DMS 273 treated with DMSO at 0.1 percent for 48 hours (cell line): ENCODE data around the gene AKAP7.

Source experiments
- DNase-seq: peaks from one replicate; lab custom pipeline; 2025; lab: John Stamatoyannopoulos, UW

AKAP7 gene

GRCh38 chr6:131199568-131200272, 64.5 kb downstream of the AKAP7 start:
- DNase-seq, result peak; percentile 3

DNA sequence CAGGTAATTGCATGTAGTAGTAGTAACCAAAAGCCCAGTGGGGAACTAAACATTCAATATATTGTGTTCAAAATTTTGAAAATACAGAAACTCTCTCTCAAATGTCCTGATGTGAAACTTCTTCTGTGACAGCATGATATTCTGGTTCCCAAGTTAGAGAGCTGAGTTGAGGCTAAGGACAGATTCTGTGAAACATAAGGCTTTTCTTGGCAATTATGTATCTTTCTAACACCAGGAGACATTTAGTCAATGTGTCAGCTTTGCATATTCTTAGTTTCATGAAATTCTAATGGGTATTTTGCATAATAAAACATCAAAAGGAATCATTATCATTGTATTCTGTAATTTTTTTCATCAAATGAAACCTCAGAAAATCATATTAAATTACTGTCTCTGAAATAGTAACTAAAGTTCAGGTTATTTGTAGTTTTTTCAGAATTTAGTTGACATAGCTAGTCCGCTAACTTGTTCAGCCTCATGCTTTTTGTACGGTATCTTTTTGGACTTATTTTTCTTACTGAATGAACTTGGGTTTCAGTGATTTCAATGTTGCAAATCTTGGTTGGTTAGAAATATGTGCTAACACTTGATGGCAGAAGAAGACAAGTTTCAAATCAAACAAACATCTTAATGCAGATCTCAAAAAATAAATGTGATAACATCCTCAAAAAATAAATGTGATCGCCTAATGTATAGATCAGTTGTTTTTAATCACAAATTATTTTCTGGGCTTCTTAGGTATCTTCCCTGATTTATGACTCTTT, 70.4 kb downstream of the AKAP7 start:
- no peak for DNase-seq

- DNase-seq, result no peak
Observed at GRCh38 chr6:131206463-131207251, 71.4 kb downstream of the AKAP7 start.

DNA sequence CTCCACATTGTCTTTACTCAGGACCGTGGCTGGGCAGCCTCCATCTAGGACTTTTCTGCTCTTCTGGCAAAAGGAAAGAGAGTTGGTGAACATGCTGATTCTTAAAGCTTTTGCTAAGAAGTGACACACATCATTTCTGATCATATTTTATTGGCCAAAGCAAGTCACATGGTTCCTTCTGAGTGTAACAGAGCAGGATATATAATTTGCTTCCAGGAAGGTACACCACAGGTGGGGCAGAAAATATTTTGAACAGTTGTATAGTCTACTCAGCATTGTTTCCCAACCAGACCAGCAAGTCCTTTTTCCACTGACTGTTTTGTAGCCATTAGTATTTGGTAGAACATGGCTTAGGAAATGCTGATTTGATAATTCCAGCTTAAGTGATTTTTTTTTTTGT, 73.5 kb downstream of the AKAP7 start:
- DNase-seq, result no peak

DNA sequence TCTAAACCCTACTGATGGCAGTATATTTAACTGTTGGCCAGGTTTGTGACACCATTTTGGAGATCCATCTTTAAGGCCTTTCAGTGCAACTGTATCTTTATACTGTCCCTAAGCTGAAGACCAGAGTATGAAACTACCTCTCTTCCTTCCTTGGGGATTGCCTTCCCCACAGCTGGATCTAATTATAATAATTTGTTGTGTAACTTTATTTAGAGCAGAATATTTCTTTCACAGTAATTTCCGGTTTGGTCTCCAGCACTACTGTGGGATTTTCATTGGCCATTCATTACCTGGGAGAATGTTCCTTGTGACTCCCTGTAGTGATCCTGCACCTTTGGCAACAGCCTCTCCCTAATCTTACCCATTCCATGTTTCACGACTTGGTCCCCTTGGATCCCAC, 75.2 kb downstream of the AKAP7 start:
- DNase-seq, result no peak

DNA sequence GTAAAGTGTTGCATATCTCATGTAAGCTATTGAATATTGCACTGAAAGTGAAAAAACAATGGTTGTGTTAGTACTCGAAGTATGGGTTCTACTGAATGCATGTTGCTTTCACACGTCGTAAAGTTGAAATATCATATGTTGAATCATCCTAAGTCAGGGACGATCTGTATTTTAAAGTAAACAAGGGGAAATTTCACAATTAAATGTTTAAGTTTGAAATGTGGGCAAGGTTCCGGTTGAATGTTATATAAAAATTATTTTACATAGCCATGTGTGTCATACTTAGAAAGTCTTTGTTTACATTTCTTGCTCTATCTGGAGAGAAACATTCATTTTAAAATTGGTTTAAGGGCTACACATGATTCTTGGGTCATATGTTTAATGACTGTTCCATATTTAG, 76.8 kb downstream of the AKAP7 start:
- DNase-seq, result no peak

DNA sequence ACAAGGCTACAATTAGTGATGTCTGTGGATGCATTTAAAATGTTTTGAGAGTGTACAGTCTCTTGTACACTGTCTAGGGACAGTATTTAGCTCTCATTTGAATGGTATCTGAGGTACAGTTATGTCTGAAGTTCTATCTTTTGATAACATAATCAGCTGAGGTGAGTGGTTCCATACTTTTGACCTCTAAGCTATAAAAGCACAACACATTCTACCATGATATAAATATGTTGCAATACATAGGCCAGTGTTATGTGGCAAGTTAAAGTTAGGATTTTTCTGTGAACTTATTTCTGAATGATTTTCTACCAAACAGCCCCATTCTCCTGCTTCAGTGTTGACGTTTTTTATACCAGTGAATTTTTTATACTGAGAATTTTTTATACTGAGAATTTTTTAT, 77.6 kb downstream of the AKAP7 start:
- DNase-seq, result no peak

DNA sequence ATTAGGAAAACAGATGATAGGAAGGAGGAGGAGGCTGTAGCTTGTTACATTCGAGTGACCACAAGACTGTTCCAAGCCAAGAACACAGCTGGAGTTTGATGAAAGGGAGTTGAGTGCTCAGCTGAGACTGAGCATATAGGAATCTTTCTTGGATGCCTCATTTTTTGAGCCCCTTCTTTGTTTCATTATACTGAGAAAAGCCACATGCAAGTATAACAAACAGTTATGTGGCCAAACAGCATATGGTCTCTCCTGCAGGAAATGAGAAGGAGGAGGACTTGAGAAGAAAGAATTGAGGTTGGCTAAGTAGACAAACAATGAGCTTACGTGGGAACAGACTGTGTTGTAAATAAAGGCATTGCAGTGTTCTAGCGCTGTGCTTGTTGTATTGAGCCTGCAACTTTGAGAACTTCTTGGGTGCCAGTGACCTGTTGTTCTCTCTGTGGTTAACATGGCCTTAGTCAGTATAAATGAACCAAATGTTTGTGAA, 78.3 kb downstream of the AKAP7 start:
- DNase-seq, result no peak

GRCh38 chr6:131215219-131215618, 80.0 kb downstream of the AKAP7 start:
- DNase-seq, result no peak

GRCh38 chr6:131216246-131216645, 81.0 kb downstream of the AKAP7 start:
- DNase-seq, result no peak

GRCh38 chr6:131222773-131223172, 87.5 kb downstream of the AKAP7 start:
- DNase-seq, result no peak

DNA sequence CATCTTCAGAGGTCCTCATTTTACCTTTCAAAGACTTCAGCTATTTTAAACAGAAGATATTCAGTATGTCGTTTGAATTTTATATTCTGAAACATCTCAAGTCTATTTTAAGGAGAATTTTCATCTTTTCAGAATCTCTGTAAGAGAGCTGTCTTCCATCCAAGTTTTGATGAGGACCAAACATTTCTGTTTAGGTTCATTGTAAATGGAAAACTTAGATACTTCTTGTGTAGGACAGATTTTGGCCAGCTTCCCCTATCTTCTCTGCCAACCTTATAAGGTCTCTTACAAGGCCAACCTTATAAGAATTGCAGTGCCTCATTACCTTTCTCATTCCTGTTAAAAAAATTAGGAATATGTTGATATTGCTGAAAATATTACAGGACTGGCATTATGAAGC, 88.1 kb downstream of the AKAP7 start:
- DNase-seq, result no peak

GRCh38 chr6:131225127-131225526, 89.9 kb downstream of the AKAP7 start:
- DNase-seq, result no peak

- DNase-seq, result no peak
Observed at GRCh38 chr6:131225959-131226358, 90.7 kb downstream of the AKAP7 start.

GRCh38 chr6:131226459-131227157, 91.3 kb downstream of the AKAP7 start:
- no peak for DNase-seq

- no peak for DNase-seq
Observed at GRCh38 chr6:131227158-131227543, 91.9 kb downstream of the AKAP7 start.

DNA sequence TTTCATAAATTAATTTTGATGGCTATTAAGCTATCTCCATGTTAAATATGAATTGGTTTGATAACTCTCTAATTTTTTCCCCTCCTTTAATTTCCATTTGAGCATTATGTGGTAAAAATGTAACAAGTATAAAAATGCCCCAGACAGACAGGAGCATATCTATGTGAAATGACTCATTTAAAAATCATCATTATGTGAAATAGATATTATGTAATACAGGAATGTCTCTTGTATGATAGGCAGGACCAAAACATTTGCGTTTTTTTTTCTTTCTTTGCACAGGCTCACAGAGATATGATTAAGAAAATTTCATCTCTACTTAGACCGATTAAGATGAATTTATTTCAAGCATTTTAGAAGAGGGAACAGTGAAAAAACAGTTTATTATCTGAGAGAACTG, 95.8 kb downstream of the AKAP7 start:
- no peak for DNase-seq

DNA sequence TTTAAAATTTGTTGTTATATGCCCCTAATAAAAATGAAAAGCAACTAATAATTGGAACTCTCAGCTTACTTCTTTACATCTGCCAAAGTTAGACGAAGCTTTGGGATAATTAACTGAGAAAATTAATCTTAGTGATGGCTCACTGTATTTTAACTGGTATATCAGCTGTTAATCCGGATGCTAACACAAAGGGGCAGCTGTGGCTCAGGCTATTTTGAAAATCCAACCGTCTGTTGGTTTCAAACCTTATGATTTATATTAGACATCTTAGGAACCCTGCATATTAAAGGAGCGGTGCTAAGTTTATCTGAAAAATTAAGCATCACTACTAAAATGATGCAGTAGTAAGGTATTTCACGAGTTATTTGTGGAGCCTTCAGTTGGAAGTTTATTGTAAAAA, 96.6 kb downstream of the AKAP7 start:
- DNase-seq, result no peak

GRCh38 chr6:131244942-131245341, 109.7 kb downstream of the AKAP7 start:
- DNase-seq, result no peak

GRCh38 chr6:131250122-131250521, 114.9 kb downstream of the AKAP7 start:
- no peak for DNase-seq

GRCh38 chr6:131250936-131251335, 115.7 kb downstream of the AKAP7 start:
- no peak for DNase-seq

- no peak for DNase-seq
Observed at GRCh38 chr6:131251590-131252199, 116.4 kb downstream of the AKAP7 start.
